Measurements from ENCODE around the gene EVI2B.

GRCh38 chr17:31339906-31340661, 26.2 kb upstream of the EVI2B start:
- TF ChIP-seq EZH2 (IDR thresholded peaks at IDR 0.05; ENCODE audit: borderline replicate concordance, insufficient read depth, low read length, poor library complexity, severe bottlenecking) (no peak), EP300 (conservative IDR thresholded peaks at IDR 0.05; ENCODE audit: poor library complexity, severe bottlenecking) (no peak), CTCF (IDR thresholded peaks at IDR 0.05; ENCODE audit: poor library complexity, severe bottlenecking) (no peak), SMC3 (conservative IDR thresholded peaks at IDR 0.05; ENCODE audit: poor library complexity) (no peak), TAF1 (IDR thresholded peaks at IDR 0.05; ENCODE audit: low read depth) (no peak), REST (IDR thresholded peaks at IDR 0.05; ENCODE audit: borderline replicate concordance) (no peak), POLR2AphosphoS5 (IDR thresholded peaks at IDR 0.05) (no peak), MXI1 (conservative IDR thresholded peaks at IDR 0.05; ENCODE audit: poor library complexity, severe bottlenecking) (no peak)
